Heart left ventricle (tissue), 16 donors: ENCODE measurements around the gene TTC33. TPM values are rescaled to one million over a fixed set of nuclear protein-coding genes. Genes with fewer than 3 reads are reported as not detected.

Experiments used
- ATAC-seq, 4 donors: fragments of 200-7000 bp; cut with Tn5 transposase; one replicate each; pipeline ENCODE4 v1.9.1; 2020 to 2022; ENCODE audit warnings: moderate library complexity in 4 of 4, mild to moderate bottlenecking in 3 of 4, moderate number of reproducible peaks in 1 of 4
- DNase-seq, 5 donors: peaks; one replicate each; pipeline ENCODE4 v3.0.0-alpha.2; 2020
- H3K27ac ChIP-seq, 12 donors: fragments of 200-600 bp; sonication (generic) in 4 of 12; one replicate each; pipeline versions ENCODE4 v1.5.0 to v1.8.0; 2016 to 2022; ENCODE audit warnings: mild to moderate bottlenecking in 2 of 12
- H3K27me3 ChIP-seq, 9 donors: fragments of 200-600 bp; sonication (generic) in 2 of 9; one replicate each; pipeline versions ENCODE4 v1.5.1 to v1.8.0; 2016 to 2022; ENCODE audit warnings: mild to moderate bottlenecking in 3 of 9
- H3K36me3 ChIP-seq, 9 donors: fragments of 200-600 bp; sonication (generic) in 2 of 9; one replicate each; pipeline versions ENCODE4 v1.5.0 to v1.8.0; 2018 to 2022; ENCODE audit warnings: mild to moderate bottlenecking in 2 of 9
- H3K4me1 ChIP-seq, 12 donors: fragments of 200-600 bp; sonication (generic) in 4 of 12; one replicate each; pipeline versions ENCODE4 v1.5.0 to v1.8.0; 2016 to 2022; ENCODE audit warnings: mild to moderate bottlenecking in 3 of 12
- H3K4me3 ChIP-seq, 12 donors: fragments of 200-600 bp; sonication (generic) in 4 of 12; one replicate each; pipeline versions ENCODE4 v1.5.0 to v1.8.0; 2017 to 2022; ENCODE audit warnings: mild to moderate bottlenecking in 9 of 12, moderate library complexity in 4 of 12
- H3K9me3 ChIP-seq, 12 donors: fragments of 200-600 bp; sonication (generic) in 4 of 12; one replicate each; pipeline versions ENCODE4 v1.5.0 to v1.8.0; 2016 to 2022; ENCODE audit warnings: mild to moderate bottlenecking in 1 of 12
- POLR2A ChIP-seq, 2 donors: fragments of 450-650 bp; IDR thresholded peaks; one replicate each; pipeline ENCODE4 v1.6.1; 2017; ENCODE audit warnings: antibody characterized with exemption in 2 of 2, mild to moderate bottlenecking in 2 of 2, moderate library complexity in 2 of 2
- WGBS, 4 donors: extraction: QIAGEN DNeasy Blood & Tissue Kit in 2 of 4; methylation state at CpG; one replicate each; pipeline versions ENCODE4 v1.1.5 to v1.1.7; 2013 to 2018; 5-methylcytosine and 5-hydroxymethylcytosine counted together
- intact Hi-C, 10 donors: fragments of 100-400 bp; cut with DNase I; formaldehyde crosslinking; loops; one replicate each; pipeline versions ENCODE4 v1.11.1 to v1.14.2; 2022
- polyA plus RNA-seq, 2 donors: library from polyadenylated mRNA; stranded (reverse); fragments of 200-250 nt; gene quantifications; one replicate each; pipeline ENCODE4 v1.2.3, GENCODE V29; 2013
- total RNA-seq, 9 donors: library from RNA; depleted of rRNA in 2 of 9; stranded (reverse); fragments of >200 nt in 2 of 9; fragmentation: NEBNext Ultra II Directional in 3 of 9; extraction: Animal tissue kit (Norgen Biotek cat#: 25700) in 3 of 9; gene quantifications; one replicate each; pipeline versions ENCODE4 v1.1.0 to v1.2.4, GENCODE V29; 2016 to 2023
- TF ChIP-seq, protein P1 (sequence below), 12 donors: fragments of 200-600 bp; sonication (generic) in 4 of 12; IDR thresholded peaks; one replicate each; pipeline versions ENCODE4 v1.5.0 to v1.8.0; 2018 to 2022; ENCODE audit warnings: antibody characterized with exemption in 12 of 12, mild to moderate bottlenecking in 5 of 12
- donor health status: ischemic (EF 13 %, LVEDD 7.1; RV severe dilation, severe dysfunction).
- donor health status: healthy with polysubstance abuse.
- donor health status: DM: no; HTN: yes; CAD: no.
- donor health status: DM: no; HTN: no; CAD: no.
- donor health status: ischemic (EF 25% LVEDD 6.9; RV normal size, moderate dysfunction).
- donor health status: ischemic (EF 25% LVEDD 5.7; RV mildly dilated, moderate dysfunction).
- donor health status: healthy.
- donor health status: DM: yes; HTN: yes; CAD: no.
- donor health status: ischemic (EF 35%, LVEDD 5.7; RV mildly dilated, moderate dysfunction).
- donor health status: nonischemic (EF 11% LVEDD 7.7; RV severe dilation, severe dysfunction).
- donor health status: DM: yes; HTN: yes; CAD: no.
- donor health status: PGD.
- donor health status: ischemic (EF 29% LVEDD 5.4; RV normal size, mild dysfunction).
- donor health status: nonischemic (EF 23%, LVEDD 6.1; RV moderate dilation, normal function).

The TTC33 gene
- total and polyA plus RNA-seq, 11 donors: 5.6 to 20.0 (median 14.2) TPM

DNA sequence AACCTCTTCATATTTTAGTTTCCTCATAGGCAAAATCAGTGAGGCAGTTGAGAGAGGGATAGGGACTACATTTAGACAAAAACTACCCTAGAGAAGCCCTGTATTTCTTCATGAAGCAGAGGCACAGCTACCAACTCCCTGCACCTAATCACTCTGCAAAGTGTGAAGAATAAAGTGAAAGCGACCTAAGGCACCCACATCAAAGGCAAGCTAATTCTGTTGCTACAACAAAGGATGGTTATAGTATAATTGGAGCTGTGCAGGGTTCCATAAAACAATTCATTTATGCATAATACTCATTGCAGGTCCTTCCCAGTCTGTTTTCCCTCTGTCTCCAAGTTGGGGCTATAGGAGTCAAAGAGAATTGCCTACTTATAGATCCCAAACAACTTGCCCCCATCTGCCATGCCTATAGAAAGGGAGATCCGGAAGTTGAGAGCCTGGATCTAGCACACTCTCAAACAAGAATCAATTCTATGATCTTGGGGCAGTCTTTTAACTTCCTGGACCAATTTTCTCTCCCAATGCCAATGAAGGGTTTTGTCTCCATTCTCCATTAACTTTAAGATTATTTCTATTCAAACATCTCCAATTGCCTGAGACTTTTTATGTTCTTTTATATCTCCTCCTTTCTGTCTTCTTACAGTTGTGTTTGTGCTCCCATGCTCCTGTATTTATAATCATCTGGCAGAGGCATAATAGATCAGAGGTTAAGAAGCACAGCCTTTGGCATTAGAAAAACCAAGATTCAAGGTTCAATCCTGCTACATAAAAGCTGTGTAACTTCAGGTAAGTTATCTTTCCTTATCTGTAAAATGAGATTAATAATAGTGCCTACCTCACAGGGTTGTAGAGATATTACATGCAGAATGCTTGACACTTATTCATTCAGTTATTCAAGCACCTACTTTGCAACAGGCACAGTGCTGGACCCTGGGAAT is 132.0 kb downstream of the TTC33 start:
- Histone ChIP-seq H3K9me3 (no peaks in the 10 kb centered on the region), H3K27ac (peak overlapping the region in 6 of 12 donors; percentile 49 to 70 (median 54)), H3K4me1 (peaks cover 0 to 42% (median 0%) of the 10 kb centered on the region in 12 donors), H3K27me3 (no peaks in the 10 kb centered on the region), H3K4me3 (no peak overlapping the region), H3K36me3 (no peaks in the 10 kb centered on the region)
- 68 to 73% (median 71%) methylated on average over 2 of the region's 2 CpGs for WGBS, 4 donors
- DNase-seq (no peak), ATAC-seq (no peak)
- no peak for TF ChIP-seq POLR2A (IDR thresholded peaks at IDR 0.05)
- TF ChIP-seq, protein P1, sequence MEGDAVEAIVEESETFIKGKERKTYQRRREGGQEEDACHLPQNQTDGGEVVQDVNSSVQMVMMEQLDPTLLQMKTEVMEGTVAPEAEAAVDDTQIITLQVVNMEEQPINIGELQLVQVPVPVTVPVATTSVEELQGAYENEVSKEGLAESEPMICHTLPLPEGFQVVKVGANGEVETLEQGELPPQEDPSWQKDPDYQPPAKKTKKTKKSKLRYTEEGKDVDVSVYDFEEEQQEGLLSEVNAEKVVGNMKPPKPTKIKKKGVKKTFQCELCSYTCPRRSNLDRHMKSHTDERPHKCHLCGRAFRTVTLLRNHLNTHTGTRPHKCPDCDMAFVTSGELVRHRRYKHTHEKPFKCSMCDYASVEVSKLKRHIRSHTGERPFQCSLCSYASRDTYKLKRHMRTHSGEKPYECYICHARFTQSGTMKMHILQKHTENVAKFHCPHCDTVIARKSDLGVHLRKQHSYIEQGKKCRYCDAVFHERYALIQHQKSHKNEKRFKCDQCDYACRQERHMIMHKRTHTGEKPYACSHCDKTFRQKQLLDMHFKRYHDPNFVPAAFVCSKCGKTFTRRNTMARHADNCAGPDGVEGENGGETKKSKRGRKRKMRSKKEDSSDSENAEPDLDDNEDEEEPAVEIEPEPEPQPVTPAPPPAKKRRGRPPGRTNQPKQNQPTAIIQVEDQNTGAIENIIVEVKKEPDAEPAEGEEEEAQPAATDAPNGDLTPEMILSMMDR (IDR thresholded peaks at IDR 0.05): no peak
- intact Hi-C loops: loop anchor here in 3 of 10 donors (2.0 to 5.0 kb wide), 3 partner anchors 49 to 421 kb away; partner anchors contain the start of gene PTGER4 (in 1 of the 3)

DNA sequence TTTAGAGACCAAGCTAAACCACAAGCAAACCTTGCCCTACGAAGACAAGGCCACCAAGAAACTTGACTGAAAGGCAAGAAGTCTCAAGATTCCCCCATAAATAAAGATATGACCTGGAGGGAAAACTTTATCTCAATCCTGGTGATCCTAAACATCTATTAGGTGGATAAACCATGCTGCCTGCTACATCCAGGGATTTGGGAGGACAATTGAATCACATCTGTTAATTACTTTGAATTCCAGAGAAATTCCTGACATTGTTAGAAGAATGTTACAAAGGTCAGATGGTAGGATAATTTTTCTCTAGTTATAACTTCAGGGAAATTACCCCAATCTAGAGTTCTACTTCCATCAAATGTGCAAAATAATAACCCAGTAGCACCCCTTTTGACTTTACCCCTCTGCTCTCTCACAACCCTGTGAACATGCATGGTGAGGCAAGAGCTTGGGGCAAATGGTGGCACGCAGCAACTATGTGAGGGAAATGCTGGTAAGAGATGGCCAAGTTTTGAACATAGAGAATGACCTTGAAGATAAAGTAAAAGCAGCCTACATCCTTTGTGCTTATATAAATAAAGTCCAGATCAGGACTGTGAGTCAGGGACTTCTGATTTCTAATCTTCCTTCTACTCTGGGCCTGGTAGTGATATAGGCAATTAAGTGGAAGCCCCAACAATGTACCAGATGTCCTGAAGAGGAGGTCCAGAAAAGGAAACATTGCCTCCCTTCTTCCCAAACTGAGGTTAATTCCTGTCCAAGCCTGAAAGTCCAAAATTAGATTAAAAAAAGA is 133.1 kb downstream of the TTC33 start:
- H3K4me1 ChIP-seq: peaks cover 0 to 31% (median 0%) of the 10 kb centered on the region in 12 donors
- ATAC-seq (peak in 1 of 4 donors; percentile 55), DNase-seq (no peak)
- H3K27me3 ChIP-seq: no peaks in the 10 kb centered on the region
- no peaks in the 10 kb centered on the region for H3K9me3 ChIP-seq
- WGBS, 4 donors: 50 to 60% (median 53%) methylated on average over 2 of the region's 2 CpGs
- intact Hi-C loops: loop anchor here in 3 of 10 donors (2.0 to 5.0 kb wide), 3 partner anchors 50 to 420 kb away; partner anchors contain the start of gene PTGER4 (in 1 of the 3)
- TF ChIP-seq, protein P1 (IDR thresholded peaks at IDR 0.05): no peak
- no peak for TF ChIP-seq POLR2A (IDR thresholded peaks at IDR 0.05)
- peak overlapping the region in 7 of 12 donors; percentile 49 to 70 (median 54) for H3K27ac ChIP-seq
- H3K4me3 ChIP-seq: no peak overlapping the region
- no peaks in the 10 kb centered on the region for H3K36me3 ChIP-seq

DNA sequence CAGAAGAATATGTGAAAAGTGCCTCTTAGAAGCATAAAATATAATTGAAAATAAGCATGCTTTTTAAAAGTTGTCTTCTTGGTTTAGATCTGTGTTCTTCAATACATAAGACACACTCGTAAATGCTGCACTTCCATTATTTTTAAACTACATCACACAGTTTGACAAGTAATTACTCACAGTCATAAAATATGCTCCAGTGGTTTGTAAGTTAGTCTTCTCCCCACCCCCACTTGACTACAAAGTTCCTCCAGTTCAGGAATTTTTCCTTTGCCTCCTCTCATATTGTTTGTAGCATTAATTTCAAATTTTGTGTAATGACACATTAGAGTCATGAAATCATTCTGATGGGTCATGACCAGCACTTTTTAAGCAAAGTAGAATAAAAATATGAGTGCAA is 136.3 kb downstream of the TTC33 start:
- intact Hi-C loops: no loop called here
- no peak for TF ChIP-seq POLR2A (IDR thresholded peaks at IDR 0.05)
- TF ChIP-seq, protein P1 (IDR thresholded peaks at IDR 0.05): no peak
- H3K27ac ChIP-seq: no peak overlapping the region
- peaks cover 0 to 47% (median 0%) of the 10 kb centered on the region in 12 donors for H3K4me1 ChIP-seq
- H3K9me3 ChIP-seq: no peaks in the 10 kb centered on the region
- 85 to 92% (median 88%) methylated on average over 1 of the region's 1 CpG for WGBS, 4 donors
- no peaks in the 10 kb centered on the region for H3K36me3 ChIP-seq
- DNase-seq: no peak
- H3K27me3 ChIP-seq: no peaks in the 10 kb centered on the region
- H3K4me3 ChIP-seq: no peak overlapping the region
- ATAC-seq: no peak
